GM06990 (cell line): Measurements from ENCODE around the gene OLFM1.
"Not testable (repeated sequence)": the region's sequence is repeated elsewhere in the genome, so short reads cannot be mapped to it uniquely, and the experiment has no call there.

Experiments
- DNase-seq: peaks from one replicate; pipeline ENCODE4 v3.0.0-alpha.2; 2011; ENCODE audit not compliant: insufficient read length; ENCODE audit errors: extremely low read depth
- H3K27me3 ChIP-seq: replicated peaks from 2 replicates; pipeline ENCODE4 v1.6.0; 2011; ENCODE audit warnings: low read length; ENCODE audit not compliant: control insufficient read depth, insufficient read depth
- H3K36me3 ChIP-seq: 2 replicates; pipeline ENCODE4 v1.5.1; 2011; ENCODE audit warnings: low read length; ENCODE audit not compliant: control insufficient read depth, insufficient read depth
- H3K4me3 ChIP-seq: replicated peaks from 2 replicates; pipeline ENCODE4 v1.5.1; 2011; ENCODE audit warnings: low read depth, mild to moderate bottlenecking, control low read depth, low read length
- CTCF ChIP-seq: IDR thresholded peaks from 2 replicates; pipeline ENCODE4 v1.5.1; 2011; ENCODE audit warnings: low read length, control low read depth, mild to moderate bottlenecking, inconsistent platforms; ENCODE audit not compliant: insufficient read depth, poor library complexity, severe bottlenecking

Gene OLFM1

GRCh38 chr9:135110416-135110815, 22.9 kb downstream of the OLFM1 start:
- no peak for TF ChIP-seq CTCF
- H3K27me3 ChIP-seq: peaks cover 3% of the 10 kb centered on the region
- no peak for DNase-seq
- no peaks in the 10 kb centered on the region for H3K36me3 ChIP-seq
- H3K4me3 ChIP-seq: no peak overlapping the region

DNA sequence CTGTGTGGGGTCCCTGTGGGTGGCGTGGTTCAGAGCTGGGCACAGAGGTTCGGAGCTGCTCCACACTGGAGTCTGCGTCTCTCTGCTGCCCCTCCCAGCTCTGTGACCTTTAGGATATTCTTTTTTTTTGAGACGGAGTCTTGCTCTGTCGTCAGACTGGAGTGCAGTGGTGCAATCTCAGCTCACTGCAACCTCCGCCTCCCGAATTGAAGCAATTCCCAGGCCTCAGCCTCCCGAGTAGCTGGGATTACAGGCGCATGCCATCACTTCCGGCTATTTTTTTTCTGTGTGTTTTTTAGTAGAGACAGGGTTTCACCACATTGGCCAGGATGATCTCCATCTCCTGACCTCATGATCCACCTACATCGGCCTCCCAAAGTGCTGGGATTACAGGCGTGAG, 24.1 kb downstream of the OLFM1 start:
- DNase-seq, H3K4me3 ChIP-seq, H3K36me3 ChIP-seq, H3K27me3 ChIP-seq: not testable (repeated sequence)

- DNase-seq: no peak
- TF ChIP-seq CTCF: no peak
- Histone ChIP-seq H3K4me3 (no peak overlapping the region), H3K27me3 (no peaks in the 10 kb centered on the region; the same call in 1 of the 2 replicates), H3K36me3 (no peaks in the 10 kb centered on the region)
Observed at GRCh38 chr9:135116371-135116770, 28.9 kb downstream of the OLFM1 start.

DNA sequence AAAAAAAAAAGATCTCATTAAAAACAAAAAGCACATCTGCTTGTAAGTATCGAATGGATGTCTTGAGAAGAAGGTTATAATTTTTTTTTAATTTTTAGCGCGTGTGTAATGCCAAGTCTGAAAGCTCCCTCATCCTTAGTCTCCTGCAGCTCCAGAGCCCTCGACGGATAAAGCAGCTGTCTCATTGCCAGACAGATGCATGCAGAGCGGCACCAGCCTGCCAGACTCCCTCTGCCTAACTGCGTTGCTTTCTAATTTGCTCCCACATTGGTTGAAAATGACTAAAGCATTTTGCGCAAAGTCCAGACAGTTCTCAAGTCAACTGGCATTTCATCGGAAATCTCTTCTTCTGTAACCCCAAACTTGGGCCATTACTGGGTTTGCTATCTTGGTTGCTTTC, 29.4 kb downstream of the OLFM1 start:
- H3K36me3 ChIP-seq: no peaks in the 10 kb centered on the region
- H3K4me3 ChIP-seq: no peak overlapping the region
- no peak for TF ChIP-seq CTCF
- DNase-seq: no peak
- H3K27me3 ChIP-seq: no peaks in the 10 kb centered on the region; the same call in 1 of the 2 replicates

- no peak overlapping the region for H3K4me3 ChIP-seq
- TF ChIP-seq CTCF: no peak
- H3K27me3 ChIP-seq: no peaks in the 10 kb centered on the region; the same call in 1 of the 2 replicates
- no peak for DNase-seq
- H3K36me3 ChIP-seq: no peaks in the 10 kb centered on the region
Observed at GRCh38 chr9:135117281-135117680, 29.8 kb downstream of the OLFM1 start.

DNA sequence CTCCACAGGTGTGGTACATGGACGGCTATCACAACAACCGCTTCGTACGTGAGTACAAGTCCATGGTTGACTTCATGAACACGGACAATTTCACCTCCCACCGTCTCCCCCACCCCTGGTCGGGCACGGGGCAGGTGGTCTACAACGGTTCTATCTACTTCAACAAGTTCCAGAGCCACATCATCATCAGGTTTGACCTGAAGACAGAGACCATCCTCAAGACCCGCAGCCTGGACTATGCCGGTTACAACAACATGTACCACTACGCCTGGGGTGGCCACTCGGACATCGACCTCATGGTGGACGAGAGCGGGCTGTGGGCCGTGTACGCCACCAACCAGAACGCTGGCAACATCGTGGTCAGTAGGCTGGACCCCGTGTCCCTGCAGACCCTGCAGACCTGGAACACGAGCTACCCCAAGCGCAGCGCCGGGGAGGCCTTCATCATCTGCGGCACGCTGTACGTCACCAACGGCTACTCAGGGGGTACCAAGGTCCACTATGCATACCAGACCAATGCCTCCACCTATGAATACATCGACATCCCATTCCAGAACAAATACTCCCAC, 32.1 kb downstream of the OLFM1 start:
- no peak overlapping the region for H3K4me3 ChIP-seq
- H3K36me3 ChIP-seq: no peaks in the 10 kb centered on the region
- no peaks in the 10 kb centered on the region; the same call in 1 of the 2 replicates for H3K27me3 ChIP-seq
- no peak for DNase-seq
- no peak for TF ChIP-seq CTCF
